HG03103 (cell line): ENCODE data around the gene WDR43.

Source experiments
- ATAC-seq: cut with Tn5 transposase; IDR thresholded peaks from one replicate; pipeline ENCODE4 v1.9.1; 2021; ENCODE audit warnings: low read depth; ENCODE audit not compliant: unreplicated experiment

Gene WDR43

GRCh38 chr2:28991021-28991420, 96.6 kb downstream of the WDR43 start:
- ATAC-seq = no peak

- ATAC-seq = no peak
Measured at GRCh38 chr2:28991460-28991859, 97.0 kb downstream of the WDR43 start.

GRCh38 chr2:28993206-28993960, 98.9 kb downstream of the WDR43 start:
- ATAC-seq = no peak

- ATAC-seq = no peak
Measured at GRCh38 chr2:28994074-28994473, 99.6 kb downstream of the WDR43 start.

GRCh38 chr2:28994679-28995078, 100.2 kb downstream of the WDR43 start:
- ATAC-seq = no peak

GRCh38 chr2:28995765-28996750, 101.6 kb downstream of the WDR43 start:
- ATAC-seq = no peak

GRCh38 chr2:28997237-28997846, 102.9 kb downstream of the WDR43 start:
- no peak for ATAC-seq
